NCI-H345 treated with DMSO at 0.1 percent for 48 hours (cell line): Measurements from ENCODE around the gene TAF7.
"Not testable (repeated sequence)": the region's sequence is repeated elsewhere in the genome, so short reads cannot be mapped to it uniquely, and the experiment has no call there.

Experiments used
- DNase-seq: peaks from one replicate; lab custom pipeline; 2025; ENCODE audit not compliant: unreplicated experiment; lab: John Stamatoyannopoulos, UW

The TAF7 gene, protein sequence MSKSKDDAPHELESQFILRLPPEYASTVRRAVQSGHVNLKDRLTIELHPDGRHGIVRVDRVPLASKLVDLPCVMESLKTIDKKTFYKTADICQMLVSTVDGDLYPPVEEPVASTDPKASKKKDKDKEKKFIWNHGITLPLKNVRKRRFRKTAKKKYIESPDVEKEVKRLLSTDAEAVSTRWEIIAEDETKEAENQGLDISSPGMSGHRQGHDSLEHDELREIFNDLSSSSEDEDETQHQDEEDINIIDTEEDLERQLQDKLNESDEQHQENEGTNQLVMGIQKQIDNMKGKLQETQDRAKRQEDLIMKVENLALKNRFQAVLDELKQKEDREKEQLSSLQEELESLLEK

DNA sequence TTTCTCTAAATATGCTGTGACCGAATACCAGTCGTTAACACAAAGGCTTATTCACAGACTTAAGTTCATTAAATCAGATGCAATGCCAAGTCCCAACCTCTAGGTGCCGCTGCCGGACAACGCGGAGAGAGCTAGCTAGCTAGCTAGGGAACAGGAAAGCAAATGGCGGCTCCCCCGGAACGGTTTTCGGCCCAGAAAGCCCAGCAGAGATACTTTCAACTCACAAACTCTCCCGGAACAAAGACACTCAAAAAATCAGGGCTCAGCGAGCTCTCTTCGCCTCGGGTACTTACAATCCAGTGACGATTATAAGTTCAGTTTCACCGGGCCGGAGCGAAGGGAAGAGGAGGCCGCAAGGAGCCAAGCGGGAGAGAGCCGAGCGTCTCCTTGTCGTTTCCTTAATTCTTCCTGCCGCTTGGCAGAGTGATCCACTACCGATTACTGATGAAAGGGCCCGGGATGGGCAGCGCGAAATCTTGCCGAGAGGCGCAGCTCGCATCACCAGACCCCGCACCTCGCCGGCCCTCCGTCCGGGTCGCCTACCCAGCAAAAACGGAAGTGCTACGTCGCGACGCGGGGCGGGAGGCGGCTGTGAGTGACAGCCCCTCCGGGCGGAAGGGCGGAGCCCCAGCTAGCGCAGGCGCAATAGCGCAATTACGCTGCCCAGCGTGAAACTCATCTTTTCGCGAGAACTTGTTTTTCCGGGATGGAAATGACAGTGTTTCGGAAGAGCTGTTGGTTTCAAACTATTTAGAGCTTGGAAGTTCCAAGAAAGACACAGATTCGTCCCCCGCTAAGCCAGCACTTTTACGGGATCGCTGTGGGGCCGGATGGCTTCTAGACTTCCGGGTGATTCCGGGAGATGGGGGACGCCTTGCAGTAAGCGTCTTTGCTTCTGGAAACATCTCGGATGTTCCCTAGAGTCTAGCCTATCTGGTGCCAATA lies at the start of gene TAF7:
Gene TAF7, minus strand, starts transcription at position 560 of the 945 bp plus-strand sequence. CDS start 740 bp downstream, outside the sequence.
- DNase-seq = peak; percentile 86

DNA sequence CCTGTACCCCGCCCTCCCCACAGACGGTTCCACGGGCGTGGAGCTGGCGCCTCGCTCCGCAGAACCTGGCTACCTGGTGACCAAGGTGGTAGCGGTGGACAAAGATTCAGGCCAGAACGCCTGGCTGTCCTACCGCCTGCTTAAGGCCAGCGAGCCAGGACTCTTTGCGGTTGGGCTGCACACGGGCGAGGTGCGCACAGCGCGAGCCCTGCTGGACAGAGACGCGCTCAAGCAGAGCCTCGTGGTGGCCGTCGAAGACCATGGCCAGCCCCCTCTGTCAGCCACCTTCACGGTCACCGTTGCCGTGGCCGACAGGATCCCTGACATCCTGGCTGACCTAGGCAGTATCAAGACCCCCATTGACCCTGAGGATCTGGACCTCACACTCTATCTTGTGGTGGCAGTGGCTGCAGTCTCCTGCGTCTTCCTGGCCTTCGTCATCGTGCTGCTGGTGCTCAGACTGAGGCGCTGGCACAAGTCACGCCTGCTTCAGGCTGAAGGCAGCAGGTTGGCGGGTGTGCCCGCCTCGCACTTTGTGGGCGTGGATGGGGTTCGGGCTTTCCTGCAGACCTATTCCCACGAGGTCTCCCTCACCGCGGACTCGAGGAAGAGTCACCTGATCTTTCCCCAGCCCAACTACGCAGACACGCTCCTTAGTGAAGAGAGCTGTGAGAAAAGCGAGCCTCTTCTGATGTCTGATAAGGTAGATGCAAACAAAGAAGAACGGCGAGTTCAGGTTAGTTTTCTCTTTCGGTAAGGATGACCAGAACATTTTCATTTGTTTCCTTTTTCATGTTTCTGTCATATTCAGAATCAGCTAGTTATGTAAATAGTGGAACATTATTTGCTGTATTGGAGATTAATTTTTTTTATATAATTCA lies 45.7 kb upstream of the TAF7 start:
- no peak for DNase-seq

DNA sequence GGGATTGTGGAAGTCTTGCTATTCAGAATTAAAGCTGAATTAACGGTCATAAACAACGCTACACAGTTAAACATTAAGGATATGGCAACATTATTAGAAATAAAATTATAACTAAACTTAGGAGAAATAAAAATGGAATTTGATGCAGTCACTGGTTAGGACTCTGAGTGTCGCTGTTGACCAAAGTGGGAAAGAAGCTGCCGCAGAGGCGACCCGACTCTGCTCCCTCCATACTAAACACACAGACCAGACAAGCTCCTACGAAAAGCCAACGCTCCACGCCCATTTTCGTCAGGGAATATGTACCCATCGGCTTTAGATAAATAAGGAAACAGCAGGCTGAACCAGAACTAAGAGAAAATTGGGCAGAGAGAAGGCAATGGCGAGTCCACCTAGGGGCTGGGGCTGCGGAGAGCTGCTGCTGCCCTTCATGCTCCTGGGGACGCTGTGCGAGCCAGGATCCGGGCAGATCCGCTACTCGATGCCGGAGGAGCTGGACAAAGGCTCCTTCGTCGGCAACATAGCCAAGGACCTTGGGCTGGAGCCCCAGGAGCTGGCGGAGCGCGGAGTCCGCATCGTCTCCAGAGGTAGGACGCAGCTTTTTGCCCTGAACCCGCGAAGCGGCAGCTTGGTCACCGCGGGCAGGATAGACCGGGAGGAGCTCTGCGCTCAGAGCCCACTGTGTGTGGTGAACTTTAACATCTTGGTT lies 43.5 kb upstream of the TAF7 start, which contains the start of gene PCDHGA5:
Gene PCDHGA5, plus strand, starts transcription at position 211 of the 709 bp plus-strand sequence. Its CDS starts 169 bp downstream, at position 380.
- no peak for DNase-seq

DNA sequence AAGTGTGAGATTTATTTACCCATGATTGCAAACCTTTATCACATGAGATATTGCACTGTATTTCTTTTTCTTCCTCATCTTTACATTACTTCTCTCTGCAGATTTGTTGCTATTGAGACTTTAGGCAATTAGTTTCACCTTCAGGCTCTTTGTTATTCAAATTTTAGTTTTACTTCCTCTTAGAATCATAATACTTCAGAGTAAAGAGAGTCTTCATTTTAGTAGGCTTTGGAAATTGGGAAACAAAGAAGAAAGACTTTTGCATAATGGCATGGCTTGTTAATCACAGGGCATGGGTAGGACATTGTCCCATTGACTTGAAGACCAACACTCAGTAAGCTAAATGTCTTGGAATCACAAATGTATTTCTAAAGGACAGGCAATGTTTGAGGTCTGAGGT lies 42.1 kb upstream of the TAF7 start:
- DNase-seq = no peak

DNA sequence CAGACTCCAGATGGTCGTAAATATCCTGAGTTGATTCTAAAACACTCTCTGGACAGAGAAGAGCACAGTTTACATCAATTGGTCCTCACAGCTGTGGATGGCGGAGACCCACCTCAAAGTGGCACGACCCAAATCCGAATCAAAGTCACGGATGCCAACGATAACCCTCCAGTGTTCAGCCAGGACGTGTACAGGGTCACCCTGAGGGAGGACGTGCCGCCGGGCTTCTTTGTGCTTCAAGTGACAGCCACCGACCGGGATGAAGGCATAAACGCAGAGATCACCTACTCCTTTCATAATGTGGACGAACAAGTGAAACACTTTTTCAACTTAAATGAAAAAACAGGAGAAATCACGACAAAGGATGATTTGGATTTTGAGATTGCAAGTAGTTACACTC lies 40.1 kb upstream of the TAF7 start:
- DNase-seq = no peak

DNA sequence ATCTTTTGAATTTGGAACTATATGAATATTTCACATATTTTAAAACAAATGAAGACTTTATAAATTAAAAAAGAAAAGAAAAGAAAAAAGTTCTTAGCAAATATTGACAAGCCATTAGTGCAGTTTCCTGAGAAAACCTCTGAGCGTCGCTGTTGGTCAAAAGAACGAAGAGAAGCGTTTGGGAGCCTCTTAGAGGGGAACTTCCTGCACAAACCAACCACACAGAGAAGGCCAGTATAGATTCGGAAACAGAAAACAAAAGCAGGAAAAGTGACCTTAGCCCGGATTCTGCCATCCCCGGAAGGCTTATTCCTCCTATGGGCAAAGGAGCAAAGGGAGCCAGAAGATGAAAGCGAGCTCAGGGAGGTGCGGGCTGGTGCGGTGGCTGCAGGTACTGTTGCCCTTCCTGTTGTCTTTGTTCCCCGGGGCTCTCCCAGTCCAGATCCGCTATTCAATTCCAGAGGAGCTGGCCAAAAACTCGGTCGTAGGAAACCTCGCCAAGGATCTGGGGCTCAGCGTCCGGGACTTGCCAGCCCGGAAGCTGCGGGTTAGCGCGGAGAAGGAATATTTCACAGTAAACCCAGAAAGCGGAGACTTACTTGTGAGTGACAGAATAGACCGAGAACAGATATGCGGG lies 39.3 kb upstream of the TAF7 start, which contains the start of gene PCDHGB2:
Gene PCDHGB2, plus strand, starts transcription at position 205 of the 637 bp plus-strand sequence. Its CDS starts 142 bp downstream, at position 347.
- DNase-seq = no peak

DNA sequence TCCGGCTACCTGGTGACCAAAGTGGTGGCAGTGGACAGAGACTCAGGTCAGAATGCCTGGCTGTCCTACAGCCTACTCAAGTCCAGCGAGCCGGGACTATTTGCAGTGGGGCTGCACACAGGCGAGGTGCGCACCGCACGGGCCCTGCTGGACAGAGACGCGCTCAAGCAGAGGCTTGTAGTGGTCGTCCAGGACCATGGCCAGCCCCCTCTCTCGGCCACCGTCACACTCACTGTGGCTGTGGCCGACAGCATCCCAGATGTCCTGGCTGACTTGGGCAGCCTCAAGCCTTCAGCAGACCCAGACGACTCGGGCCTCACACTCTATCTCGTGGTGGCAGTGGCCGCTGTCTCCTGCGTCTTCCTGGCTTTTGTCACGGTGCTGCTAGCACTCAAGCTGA lies 36.4 kb upstream of the TAF7 start:
- DNase-seq = no peak

DNA sequence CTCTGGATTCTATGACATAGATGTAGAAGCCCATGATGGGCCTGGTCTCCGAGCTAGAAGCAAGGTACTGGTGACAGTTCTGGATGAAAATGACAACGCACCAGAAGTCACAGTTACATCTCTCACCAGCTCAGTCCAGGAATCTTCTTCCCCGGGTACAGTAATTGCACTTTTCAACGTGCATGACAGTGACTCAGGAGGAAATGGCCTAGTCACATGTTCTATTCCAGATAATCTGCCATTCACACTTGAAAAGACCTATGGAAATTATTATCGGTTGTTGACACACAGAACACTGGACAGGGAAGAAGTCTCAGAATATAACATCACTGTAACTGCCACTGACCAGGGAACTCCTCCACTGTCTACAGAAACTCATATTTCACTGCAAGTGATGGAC lies 35.5 kb upstream of the TAF7 start:
- DNase-seq = no peak

DNA sequence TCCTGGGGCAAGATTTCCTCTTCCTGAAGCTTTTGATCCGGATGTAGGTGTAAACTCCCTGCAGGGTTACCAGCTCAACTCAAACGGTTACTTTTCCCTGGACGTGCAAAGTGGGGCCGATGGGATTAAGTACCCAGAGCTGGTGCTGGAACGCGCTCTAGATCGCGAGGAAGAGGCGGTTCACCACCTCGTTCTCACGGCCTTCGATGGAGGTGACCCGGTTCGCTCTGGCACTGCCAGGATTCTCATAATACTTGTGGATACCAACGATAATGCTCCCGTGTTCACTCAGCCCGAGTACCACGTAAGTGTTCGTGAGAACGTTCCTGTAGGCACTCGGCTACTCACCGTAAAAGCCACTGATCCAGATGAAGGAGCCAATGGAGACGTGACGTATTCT lies 35.1 kb upstream of the TAF7 start:
- no peak for DNase-seq

DNA sequence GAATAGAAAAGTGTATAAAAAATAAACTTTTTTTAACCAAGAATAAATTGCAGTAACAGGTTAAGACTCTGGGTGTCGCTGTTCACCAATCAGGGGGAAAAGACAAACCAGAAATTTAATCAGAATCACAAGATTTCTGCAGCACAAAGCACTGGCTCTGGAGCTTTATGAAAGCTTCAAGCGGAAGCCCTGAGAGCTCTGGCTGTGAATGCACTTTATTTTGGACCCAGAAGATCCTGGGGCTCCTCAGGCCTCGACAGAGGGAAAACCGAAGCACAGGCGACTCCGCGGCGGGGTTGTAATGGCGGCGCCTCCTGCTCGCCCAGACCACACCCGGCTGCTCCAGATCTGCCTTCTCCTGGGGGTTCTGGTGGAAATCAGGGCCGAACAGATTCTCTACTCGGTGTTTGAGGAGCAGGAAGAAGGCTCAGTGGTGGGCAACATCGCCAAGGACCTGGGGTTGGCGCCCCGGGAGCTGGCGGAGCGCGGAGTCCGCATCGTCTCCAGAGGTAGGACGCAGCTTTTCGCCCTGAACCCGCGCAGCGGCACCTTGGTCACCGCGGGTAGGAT lies 34.4 kb upstream of the TAF7 start, which contains the start of gene PCDHGA4:
Gene PCDHGA4, plus strand, starts transcription at position 122 of the 570 bp plus-strand sequence. Its CDS starts 87 bp downstream, at position 209.
- no peak for DNase-seq

DNA sequence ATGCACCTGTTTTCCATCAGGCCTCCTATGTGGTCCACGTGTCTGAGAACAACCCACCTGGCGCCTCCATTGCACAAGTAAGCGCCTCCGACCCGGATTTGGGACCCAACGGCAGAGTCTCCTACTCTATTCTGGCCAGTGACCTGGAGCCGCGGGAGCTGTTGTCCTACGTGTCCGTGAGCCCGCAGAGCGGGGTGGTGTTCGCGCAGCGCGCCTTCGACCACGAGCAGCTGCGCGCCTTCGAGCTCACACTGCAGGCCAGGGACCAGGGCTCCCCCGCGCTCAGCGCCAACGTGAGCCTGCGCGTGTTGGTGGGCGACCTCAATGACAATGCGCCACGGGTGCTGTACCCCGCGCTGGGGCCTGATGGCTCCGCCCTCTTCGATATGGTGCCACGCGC lies 31.0 kb upstream of the TAF7 start:
- no peak for DNase-seq

DNA sequence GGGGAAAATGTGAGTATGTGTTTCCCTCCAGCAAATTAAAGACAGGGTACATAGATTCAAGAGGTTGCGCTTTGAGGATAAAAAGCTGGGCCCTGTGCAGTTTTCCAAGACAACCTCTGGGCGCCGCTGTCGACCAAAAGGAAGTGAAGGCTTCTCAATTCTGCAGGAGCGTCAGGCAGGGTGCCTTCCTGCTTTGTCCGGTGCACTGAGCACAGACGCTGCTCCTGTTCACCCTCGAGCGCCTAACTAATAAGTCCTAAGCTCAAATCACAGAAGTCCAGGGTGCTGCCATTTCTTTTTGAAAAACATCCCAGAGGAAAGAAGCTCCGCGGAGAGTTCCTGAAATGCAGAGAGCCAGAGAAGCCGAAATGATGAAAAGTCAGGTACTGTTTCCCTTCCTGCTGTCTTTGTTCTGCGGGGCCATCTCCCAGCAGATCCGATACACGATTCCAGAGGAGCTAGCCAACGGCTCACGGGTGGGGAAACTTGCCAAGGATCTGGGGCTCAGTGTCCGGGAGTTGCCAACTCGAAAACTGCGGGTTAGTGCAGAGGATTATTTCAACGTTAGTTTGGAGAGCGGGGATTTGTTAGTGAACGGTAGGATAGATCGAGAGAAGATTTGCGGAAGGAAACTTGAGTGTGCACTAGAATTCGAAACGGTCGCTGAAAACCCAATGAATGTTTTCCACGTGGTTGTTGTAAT lies 29.5 kb upstream of the TAF7 start, which contains the start of gene PCDHGB1:
Gene PCDHGB1, plus strand, starts transcription at position 183 of the 703 bp plus-strand sequence. Its CDS starts 162 bp downstream, at position 345.
- peak; percentile 76 for DNase-seq

DNA sequence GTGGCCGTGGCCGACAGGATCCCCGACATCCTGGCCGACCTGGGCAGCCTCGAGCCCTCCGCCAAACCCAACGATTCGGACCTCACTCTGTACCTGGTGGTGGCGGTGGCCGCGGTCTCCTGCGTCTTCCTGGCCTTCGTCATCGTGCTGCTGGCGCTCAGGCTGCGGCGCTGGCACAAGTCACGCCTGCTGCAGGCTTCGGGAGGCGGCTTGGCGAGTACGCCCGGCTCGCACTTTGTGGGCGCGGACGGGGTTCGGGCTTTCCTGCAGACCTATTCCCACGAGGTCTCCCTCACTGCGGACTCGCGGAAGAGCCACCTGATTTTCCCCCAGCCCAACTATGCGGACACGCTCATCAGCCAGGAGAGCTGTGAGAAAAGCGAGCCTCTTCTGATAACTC lies 25.4 kb upstream of the TAF7 start:
- not testable (repeated sequence) for DNase-seq

DNA sequence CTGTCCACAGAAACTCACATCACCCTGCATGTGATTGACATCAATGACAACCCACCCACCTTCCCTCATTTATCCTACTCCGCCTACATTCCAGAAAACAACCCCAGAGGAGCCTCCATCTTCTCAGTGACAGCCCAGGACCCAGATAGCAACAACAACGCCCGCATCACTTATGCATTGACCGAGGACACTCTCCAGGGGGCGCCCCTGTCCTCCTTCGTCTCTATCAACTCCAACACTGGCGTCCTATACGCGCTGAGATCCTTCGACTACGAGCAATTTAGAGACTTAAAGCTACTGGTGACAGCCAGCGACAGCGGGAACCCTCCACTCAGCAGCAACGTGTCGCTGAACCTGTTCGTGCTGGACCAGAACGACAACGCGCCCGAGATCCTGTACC lies 24.7 kb upstream of the TAF7 start:
- no peak for DNase-seq

DNA sequence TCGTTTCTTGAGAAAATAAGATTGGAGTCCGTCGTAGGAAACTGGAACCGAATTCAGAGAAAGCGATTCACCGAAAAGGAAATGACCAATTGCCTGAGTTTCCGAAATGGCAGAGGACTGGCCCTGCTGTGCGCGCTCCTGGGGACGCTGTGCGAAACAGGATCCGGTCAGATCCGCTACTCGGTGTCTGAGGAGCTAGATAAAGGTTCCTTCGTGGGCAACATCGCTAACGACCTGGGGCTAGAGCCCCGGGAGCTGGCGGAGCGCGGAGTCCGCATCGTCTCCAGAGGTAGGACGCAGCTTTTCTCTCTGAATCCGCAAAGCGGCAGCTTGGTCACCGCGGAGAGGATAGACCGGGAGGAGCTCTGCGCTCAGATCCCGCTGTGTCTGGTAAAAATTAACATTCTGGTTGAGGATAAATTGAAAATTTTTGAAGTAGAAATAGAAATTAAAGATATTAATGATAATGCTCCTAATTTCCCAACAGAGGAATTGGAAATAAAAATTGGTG lies 23.4 kb upstream of the TAF7 start:
- no peak for DNase-seq

DNA sequence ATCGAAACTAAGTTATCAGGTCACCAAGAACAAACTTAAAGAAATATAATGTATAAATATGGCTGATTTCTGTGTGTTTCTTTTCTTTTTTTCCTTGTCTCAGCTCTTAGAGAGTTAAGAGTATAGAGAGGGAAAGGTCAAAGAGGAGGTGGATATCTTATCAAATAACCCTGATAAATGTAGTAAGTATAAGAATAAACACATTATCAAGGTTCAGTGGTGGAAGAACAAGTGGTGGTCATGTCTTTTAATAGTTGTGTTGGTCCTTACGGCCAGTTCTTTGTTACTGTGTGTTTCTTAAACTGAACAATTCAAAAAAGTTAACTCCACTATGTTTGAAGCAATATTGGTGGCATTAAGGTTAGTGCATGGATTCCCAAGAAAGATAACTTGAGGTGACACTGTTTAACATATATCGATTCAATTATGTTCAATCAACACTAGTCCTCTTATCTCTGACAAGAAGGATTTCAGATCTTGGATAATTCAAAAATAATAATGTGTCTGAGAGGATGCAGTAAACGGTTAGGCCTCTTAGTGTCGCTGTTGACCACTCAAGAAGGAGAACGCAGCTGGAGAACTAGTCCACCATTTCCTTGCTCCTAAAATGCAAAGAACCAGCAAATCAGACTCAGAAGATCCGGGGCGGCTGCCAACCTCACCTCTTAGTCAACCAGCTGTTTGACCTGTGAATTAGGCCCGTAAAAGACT lies 22.8 kb upstream of the TAF7 start, which contains the start of gene PCDHGA3:
Gene PCDHGA3, plus strand, starts transcription at position 588 of the 711 bp plus-strand sequence. CDS start 205 bp downstream, outside the sequence.
- no peak for DNase-seq

DNA sequence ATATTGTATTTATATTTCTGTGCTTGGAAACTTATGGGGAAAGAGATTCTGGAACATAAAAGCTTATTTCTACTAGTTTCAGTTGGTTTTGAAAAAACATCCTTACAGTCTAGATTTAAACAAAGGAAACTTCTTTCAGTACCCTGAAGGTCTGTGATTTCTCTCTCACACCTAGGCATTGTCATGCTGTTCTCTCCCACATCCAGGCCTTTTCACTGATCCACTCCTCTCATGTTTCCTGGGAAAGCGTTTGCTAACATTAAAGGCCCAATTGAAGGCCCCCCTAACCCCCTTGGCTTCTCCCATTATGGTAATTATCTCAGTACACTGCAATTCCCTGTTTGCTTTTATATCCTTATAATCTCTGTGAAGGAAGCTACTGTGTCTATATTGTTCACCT lies 22.2 kb upstream of the TAF7 start:
- no peak for DNase-seq
